Gastroesophageal sphincter (tissue), 3 donors: ENCODE measurements around the gene MORN4.

ENCODE experiments used
- CTCF ChIP-seq, 4 experiments: fragments of 200-600 bp in 2 of 4; fragments of 450-650 bp in 2 of 4; sonication (generic) in 1 of 4; IDR thresholded peaks; one replicate each; pipeline ENCODE4 v1.5.1; 2017 to 2019; ENCODE audit warnings: antibody characterized with exemption in 4 of 4, mild to moderate bottlenecking in 2 of 4, moderate library complexity in 2 of 4
- EP300 ChIP-seq: sonication (generic); formaldehyde crosslinking; IDR thresholded peaks from one replicate; pipeline ENCODE4 v1.6.1; 2017; ENCODE audit warnings: antibody characterized with exemption, mild to moderate bottlenecking
- POLR2AphosphoS5 ChIP-seq: sonication (generic); formaldehyde crosslinking; IDR thresholded peaks from one replicate; pipeline ENCODE4 v1.6.1; 2017; ENCODE audit warnings: antibody characterized with exemption

DNA sequence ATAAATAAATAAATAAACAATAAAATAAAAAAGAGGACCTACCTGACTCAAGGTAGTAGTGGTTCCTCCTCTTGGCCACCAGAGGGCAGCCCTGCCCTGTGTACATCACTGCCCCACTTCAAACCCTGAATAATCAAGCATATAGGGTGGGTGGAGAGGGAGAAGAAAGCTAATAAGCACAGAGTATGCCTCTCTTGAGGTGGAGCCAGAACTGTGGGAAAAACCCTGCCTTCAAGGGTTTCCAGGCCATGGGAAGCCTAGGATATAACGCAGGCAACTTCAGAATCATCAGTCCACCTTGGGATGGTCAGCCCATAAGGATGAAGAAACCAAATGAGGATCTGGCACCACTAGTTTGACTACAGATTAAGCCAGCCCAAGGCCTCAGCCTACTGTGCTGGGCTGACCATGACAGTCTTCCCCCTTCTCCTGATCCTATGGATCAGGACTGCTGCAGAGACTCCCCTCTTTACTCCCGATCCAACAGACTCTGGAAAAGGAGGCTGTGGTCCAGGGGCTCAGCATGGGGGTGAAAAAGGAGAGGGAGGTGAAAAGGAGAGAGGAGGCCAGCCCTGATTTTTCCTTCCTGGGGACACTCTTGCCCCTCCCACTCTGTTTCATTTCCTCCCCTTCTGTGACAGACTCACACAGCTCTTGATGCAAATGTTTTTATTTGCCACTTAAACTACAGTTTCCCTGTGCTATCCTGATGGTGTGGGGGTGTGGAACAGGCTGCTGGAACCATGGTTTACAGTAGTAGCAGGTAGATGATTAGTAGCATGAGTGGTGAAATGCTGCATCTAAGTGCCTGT lies 43.7 kb upstream of the MORN4 start:
- TF ChIP-seq POLR2AphosphoS5, result no peak
- TF ChIP-seq CTCF (IDR thresholded peaks at IDR 0.05), result peak; percentile 75 to 93 (median 80)
- no peak for TF ChIP-seq EP300
